Keratinocyte (primary cell): ENCODE results near the gene MAVS. TPM values are rescaled to one million over a fixed set of nuclear protein-coding genes. Genes with fewer than 3 reads are reported as not detected.

Experiments
- DNase-seq: peaks from one replicate; pipeline ENCODE4 v3.0.0-alpha.2; 2011; ENCODE audit warnings: low read depth, missing footprints, low spot score
- FAIRE-seq: peaks from 2 replicates; lab custom pipeline; 2011; peaks lifted over from hg19 to GRCh38; lab: Jason Lieb, UNC
- H2AFZ ChIP-seq: 2 replicates; pipeline ENCODE4 v1.6.0; 2012; ENCODE audit warnings: low read length, control low read depth, inconsistent platforms; ENCODE audit not compliant: control insufficient read depth
- H3K27ac ChIP-seq: 2 replicates; pipeline ENCODE4 v1.5.1; 2011; ENCODE audit warnings: low read length; ENCODE audit not compliant: control insufficient read depth, insufficient read depth
- H3K27me3 ChIP-seq: 3 replicates; pipeline ENCODE4 v1.6.0; 2011; ENCODE audit warnings: low read length; ENCODE audit not compliant: control insufficient read depth, insufficient read depth; ENCODE audit errors: extremely low read depth
- H3K36me3 ChIP-seq, 2 experiments: 2 replicates in 1 of 2; 3 replicates in 1 of 2; pipeline ENCODE4 v1.5.1; 2011; ENCODE audit warnings: low read length in 2 of 2, mild to moderate bottlenecking in 1 of 2; ENCODE audit not compliant: control insufficient read depth in 2 of 2, insufficient read depth in 2 of 2; ENCODE audit errors: extremely low read depth in 1 of 2
- H3K4me1 ChIP-seq: 3 replicates; pipeline ENCODE4 v1.5.1; 2011; ENCODE audit warnings: low read length; ENCODE audit not compliant: control insufficient read depth, insufficient read depth; ENCODE audit errors: extremely low read depth
- H3K4me2 ChIP-seq: 3 replicates; pipeline ENCODE4 v1.6.0; 2011; ENCODE audit warnings: low read depth, low read length; ENCODE audit not compliant: control insufficient read depth, insufficient read depth; ENCODE audit errors: extremely low read depth
- H3K4me3 ChIP-seq, 3 experiments: fragments of 200-600 bp in 1 of 3; sonication (generic) in 1 of 3; 2 replicates in 2 of 3; 3 replicates in 1 of 3; pipeline ENCODE4 v1.5.1; 2011 to 2016; ENCODE audit warnings: low read length in 3 of 3, mild to moderate bottlenecking in 3 of 3, control low read depth in 2 of 3, inconsistent platforms in 1 of 3, low read depth in 1 of 3, mixed read lengths in 1 of 3, mixed run types in 1 of 3, moderate library complexity in 1 of 3; ENCODE audit not compliant: control insufficient read depth in 2 of 3, insufficient read depth in 2 of 3; ENCODE audit errors: extremely low read depth in 1 of 3
- H3K79me2 ChIP-seq: 2 replicates; pipeline ENCODE4 v1.6.0; 2012; ENCODE audit warnings: low read length; ENCODE audit not compliant: control insufficient read depth, insufficient read depth
- H3K9ac ChIP-seq: 3 replicates; pipeline ENCODE4 v1.6.0; 2011; ENCODE audit warnings: low read length; ENCODE audit not compliant: control insufficient read depth, insufficient read depth; ENCODE audit errors: extremely low read depth
- H3K9me1 ChIP-seq: 3 replicates; pipeline ENCODE4 v1.6.0; 2011; ENCODE audit warnings: low read length; ENCODE audit not compliant: control insufficient read depth, insufficient read depth; ENCODE audit errors: extremely low read depth
- H3K9me3 ChIP-seq: 2 replicates; pipeline ENCODE4 v1.5.1; 2012; ENCODE audit warnings: low read depth, low read length; ENCODE audit not compliant: control insufficient read depth
- H4K20me1 ChIP-seq: 3 replicates; pipeline ENCODE4 v1.6.0; 2011; ENCODE audit warnings: low read length; ENCODE audit not compliant: control insufficient read depth, insufficient read depth; ENCODE audit errors: extremely low read depth
- EZH2 ChIP-seq: IDR thresholded peaks from one replicate; pipeline ENCODE4 v1.6.1; 2012; ENCODE audit warnings: inconsistent platforms, mild to moderate bottlenecking, low read length, moderate library complexity
- dilution Hi-C: fragments of 300-500 bp; cut with MboI; formaldehyde crosslinking; loops from one replicate; pipeline ENCODE4 v1.7.0; 2020; ENCODE audit warnings: low sequenced_read_pairs; ENCODE audit not compliant: extremely low pct_ligation_motif_present
- polyA plus RNA-seq, 5 experiments: library from polyadenylated mRNA; depleted of rRNA in 3 of 5; stranded (reverse) in 3 of 5; stranded (forward) in 1 of 5; unstranded in 1 of 5; fragments of >200 nt; gene quantifications; 1 replicate in 1 of 5; 2 replicates in 3 of 5; 3 replicates in 1 of 5; pipeline versions ENCODE4 v1.2.1 to v1.2.3, GENCODE V29; 2011 to 2012; ENCODE audit warnings: missing spikeins in 2 of 5, low read depth in 1 of 5, low replicate concordance in 1 of 5
- TF ChIP-seq, protein P1 (sequence below), 3 experiments: IDR thresholded peaks in 1 of 3; conservative IDR thresholded peaks in 1 of 3; optimal IDR thresholded peaks in 1 of 3; 2 replicates in 2 of 3; 3 replicates in 1 of 3; pipeline versions ENCODE3 to v1.5.1; 2011; ENCODE audit warnings: low read length in 3 of 3, mild to moderate bottlenecking in 3 of 3, moderate library complexity in 2 of 3, control low read depth in 1 of 3, inconsistent platforms in 1 of 3; ENCODE audit not compliant: insufficient read depth in 2 of 3; ENCODE audit errors: extremely low read depth in 1 of 3

MAVS gene
- polyA plus RNA-seq, 1 donor (not counting 4 experiments of a cell fraction or from before 2014, with no cell fraction given): 15.1 TPM

DNA sequence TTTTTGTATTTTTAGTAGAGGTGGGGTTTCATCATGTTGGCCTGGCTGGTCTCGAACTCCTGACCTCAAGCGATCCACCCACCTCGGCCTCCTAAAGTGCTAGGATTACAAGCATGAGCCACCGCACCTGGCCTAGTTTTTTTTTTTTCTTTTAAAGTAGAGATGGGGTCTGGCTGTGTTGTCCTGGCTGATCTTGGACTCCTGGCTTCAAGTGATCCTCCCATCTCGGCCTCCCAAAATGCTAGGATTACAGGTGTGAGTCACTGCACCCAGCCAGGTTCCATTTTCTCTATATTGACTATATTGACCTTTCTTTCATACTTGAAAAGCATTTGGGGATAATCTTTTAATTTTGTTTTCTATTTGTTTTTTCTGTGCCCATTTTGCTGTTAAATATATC, 55.8 kb downstream of the MAVS start:
- H3K4me2 ChIP-seq: no peak overlapping the region
- TF ChIP-seq, protein P1, sequence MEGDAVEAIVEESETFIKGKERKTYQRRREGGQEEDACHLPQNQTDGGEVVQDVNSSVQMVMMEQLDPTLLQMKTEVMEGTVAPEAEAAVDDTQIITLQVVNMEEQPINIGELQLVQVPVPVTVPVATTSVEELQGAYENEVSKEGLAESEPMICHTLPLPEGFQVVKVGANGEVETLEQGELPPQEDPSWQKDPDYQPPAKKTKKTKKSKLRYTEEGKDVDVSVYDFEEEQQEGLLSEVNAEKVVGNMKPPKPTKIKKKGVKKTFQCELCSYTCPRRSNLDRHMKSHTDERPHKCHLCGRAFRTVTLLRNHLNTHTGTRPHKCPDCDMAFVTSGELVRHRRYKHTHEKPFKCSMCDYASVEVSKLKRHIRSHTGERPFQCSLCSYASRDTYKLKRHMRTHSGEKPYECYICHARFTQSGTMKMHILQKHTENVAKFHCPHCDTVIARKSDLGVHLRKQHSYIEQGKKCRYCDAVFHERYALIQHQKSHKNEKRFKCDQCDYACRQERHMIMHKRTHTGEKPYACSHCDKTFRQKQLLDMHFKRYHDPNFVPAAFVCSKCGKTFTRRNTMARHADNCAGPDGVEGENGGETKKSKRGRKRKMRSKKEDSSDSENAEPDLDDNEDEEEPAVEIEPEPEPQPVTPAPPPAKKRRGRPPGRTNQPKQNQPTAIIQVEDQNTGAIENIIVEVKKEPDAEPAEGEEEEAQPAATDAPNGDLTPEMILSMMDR (optimal IDR thresholded peaks at IDR 0.05 in 1 of 3, IDR thresholded peaks at IDR 0.05 in 1 of 3, conservative IDR thresholded peaks at IDR 0.05 in 1 of 3; ENCODE audit: extremely low read depth in 1 of 3, insufficient read depth in 2 of 3, low read length in 3 of 3): no peak
- no peak for TF ChIP-seq EZH2
- no peak overlapping the region for H3K4me3 ChIP-seq
- H3K9ac ChIP-seq: no peak overlapping the region
- H3K36me3 ChIP-seq: peaks cover 0 to under 1% of the 10 kb centered on the region in 2 experiments
- peaks cover 30% of the 10 kb centered on the region for H3K4me1 ChIP-seq
- dilution Hi-C loops: no loop called here
- FAIRE-seq: no peak
- no peaks in the 10 kb centered on the region for H3K27me3 ChIP-seq
- H3K27ac ChIP-seq: no peak overlapping the region
- peaks cover 2% of the 10 kb centered on the region for H3K9me1 ChIP-seq
- no peak for DNase-seq
- no peaks in the 10 kb centered on the region for H3K9me3 ChIP-seq
- peaks cover 46% of the 10 kb centered on the region for H4K20me1 ChIP-seq
- peaks cover 98% of the 10 kb centered on the region for H3K79me2 ChIP-seq
- no peak overlapping the region for H2AFZ ChIP-seq

DNA sequence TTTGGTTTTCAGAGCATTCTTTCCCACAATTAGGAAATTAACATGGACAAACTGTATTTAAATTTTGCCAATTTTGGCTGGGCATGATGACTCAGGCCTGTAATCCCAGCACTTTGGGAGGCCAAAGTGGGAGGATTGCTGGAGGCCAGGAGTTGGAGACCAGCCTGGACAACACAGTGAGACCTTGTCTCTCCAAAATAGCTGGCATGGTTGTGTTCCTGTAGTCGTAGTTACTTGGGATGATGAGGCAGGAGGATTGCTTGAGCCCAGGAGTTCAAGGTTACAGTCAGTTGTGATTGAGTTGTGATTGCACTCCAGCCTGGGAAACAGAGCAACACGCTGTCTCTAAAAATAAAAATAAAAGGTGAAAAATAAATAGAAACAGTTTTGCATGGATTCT, 57.6 kb downstream of the MAVS start:
- no peaks in the 10 kb centered on the region for H3K27me3 ChIP-seq
- no peak for DNase-seq
- no peak overlapping the region for H2AFZ ChIP-seq
- no peak overlapping the region for H3K4me3 ChIP-seq
- peaks cover 98% of the 10 kb centered on the region for H3K79me2 ChIP-seq
- no peak overlapping the region for H3K4me2 ChIP-seq
- dilution Hi-C loops: no loop called here
- TF ChIP-seq, protein P1 (optimal IDR thresholded peaks at IDR 0.05 in 1 of 3, IDR thresholded peaks at IDR 0.05 in 1 of 3, conservative IDR thresholded peaks at IDR 0.05 in 1 of 3; ENCODE audit: extremely low read depth in 1 of 3, insufficient read depth in 2 of 3, low read length in 3 of 3): no peak
- TF ChIP-seq EZH2: no peak
- H3K27ac ChIP-seq: no peak overlapping the region
- no peaks in the 10 kb centered on the region for H3K9me1 ChIP-seq
- H3K9me3 ChIP-seq: no peaks in the 10 kb centered on the region
- no peak overlapping the region for H3K9ac ChIP-seq
- no peak for FAIRE-seq
- peaks cover 34% of the 10 kb centered on the region for H4K20me1 ChIP-seq
- peaks cover 19% of the 10 kb centered on the region for H3K4me1 ChIP-seq
- peaks cover 2 to 7% of the 10 kb centered on the region in 2 experiments for H3K36me3 ChIP-seq
